Measurements from ENCODE around the gene NOL4L.
A peak's percentile ranks its signal among the peaks of the same experiment; 100 is the strongest.

The NOL4L gene

DNA sequence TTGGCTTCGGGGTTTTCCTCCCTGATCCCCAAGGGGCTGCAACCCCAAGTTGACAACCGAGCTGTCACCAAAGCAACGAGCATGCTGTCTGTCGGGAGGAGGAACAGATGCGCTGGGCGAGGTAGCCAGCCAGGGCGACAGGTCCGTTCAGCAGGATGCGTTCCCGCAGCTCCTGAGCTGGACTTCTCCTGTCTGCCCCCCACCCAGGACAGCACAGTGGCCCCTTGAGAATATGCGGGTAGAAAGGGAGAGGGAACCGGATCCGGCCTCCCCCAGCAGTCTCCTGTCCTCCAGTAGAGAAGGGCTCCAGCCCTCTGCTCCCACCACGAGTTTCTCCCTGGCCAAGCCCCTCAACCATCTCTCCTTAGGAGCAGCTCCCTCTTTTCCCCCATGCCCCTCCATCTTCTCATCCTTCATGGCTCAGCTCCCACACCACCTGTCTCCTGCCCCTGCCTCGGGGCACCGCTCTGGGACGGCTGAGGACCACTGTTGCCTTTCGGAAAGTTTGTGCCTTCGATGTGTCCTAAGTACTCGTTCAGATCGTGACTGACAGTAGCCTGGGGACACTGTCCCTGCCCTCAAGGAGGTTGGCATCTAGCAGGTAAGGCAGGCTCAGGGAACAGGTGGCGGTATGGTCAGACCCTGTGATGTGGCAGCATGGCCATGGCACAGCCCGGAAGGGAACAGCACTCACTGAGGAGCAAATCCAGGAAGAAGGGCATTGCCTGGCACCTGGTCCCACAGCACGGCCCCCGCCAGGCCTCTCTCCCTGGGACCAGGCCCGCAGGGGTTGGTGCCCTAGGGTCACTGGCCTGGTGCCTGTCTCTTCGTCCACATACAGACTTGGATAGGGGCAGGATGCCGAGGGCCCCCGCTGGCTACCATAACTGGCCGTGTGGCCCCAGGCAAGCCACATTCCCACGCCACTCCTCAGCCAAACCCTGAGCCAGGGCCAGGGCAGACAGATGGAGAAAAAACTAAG lies 130.7 kb downstream of the NOL4L start:
- DNase-seq = no peak

DNA sequence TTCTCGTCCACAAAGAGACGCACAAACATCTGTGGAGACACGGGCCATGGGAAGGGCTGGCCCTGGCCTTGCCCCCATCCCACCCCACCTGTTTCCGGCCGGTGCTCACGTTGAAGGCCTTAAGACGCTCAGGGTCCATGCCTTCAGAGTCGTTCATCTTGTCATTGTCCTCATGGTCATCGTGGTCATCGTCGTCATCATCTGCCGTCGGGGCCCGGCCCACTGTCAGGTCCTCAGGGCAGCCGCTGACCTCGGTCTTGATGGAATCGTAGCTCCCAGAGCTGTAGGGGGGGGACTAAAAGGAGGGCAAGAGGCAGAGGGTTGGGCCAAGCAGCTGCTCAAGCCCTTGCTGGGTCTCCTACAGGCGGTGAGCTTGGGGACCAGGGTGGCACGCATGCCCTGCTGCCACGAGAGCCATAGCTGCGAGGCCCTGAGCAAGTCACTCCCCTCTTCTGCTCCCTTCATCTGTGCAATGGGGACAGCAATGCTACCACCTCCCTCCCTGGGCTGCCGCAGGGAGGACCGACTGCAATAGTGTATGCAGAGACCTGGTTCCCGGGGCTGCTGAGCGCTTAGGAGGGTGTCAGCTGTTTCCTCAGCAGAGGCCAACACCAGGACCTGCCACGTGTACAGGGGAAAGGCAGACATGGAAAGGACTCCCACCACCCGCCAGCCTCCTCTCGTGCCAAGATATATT lies 131.5 kb downstream of the NOL4L start:
- DNase-seq = no peak

DNA sequence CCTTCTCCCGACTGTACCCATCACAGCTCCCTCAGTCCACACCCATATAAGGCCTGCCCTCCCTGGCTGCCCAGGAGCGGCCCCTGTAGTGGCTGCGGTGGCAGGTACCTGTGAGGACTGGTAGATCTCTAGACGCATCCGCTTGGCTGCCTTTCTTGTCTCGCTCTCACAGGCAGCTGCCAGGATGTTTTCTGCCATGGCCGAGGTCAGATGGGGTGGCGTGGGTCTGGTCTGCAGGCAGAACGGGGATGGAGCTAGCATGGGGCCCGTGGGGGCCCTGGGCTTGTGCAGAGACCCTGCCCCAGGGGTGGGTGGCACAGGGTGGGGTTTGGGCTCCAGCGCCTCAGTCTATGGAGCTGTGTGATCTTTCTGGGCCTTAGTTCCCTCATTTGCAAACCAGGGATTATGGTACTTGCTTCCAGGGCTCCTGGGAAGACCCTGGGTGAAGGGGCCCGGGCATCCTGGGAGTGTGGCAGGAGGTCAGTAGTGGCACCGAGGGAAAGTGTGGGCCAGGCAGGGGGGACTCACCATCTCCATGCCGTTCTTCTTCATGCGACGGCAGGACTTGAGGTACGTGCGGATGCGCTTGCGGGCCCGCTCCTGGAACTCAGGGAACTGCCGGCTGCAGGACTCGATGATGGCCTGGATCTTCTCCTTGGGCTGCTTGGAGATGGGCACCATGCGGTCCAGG lies 132.2 kb downstream of the NOL4L start:
- no peak for DNase-seq

- no peak for DNase-seq
These were observed 133.3 kb downstream of the NOL4L start for GRCh38 chr20:32451682-32452461.

DNA sequence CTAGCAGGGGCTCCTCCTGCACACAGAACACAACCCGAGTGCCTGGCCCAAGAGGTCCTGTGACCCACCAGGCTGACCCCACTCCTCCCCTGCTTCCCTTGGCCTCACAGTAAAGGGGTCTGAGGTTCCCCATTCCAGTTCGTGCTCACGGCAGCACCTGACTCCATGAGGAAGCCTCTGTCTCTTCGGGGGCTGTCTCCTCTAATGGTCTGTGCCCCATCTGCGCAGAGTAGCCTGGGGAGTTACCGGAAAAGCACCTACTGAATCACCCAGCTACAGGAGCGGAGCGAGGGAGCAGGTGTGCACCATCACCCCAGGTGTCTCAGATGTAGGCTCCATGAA lies 133.8 kb downstream of the NOL4L start:
- no peak for DNase-seq

DNA sequence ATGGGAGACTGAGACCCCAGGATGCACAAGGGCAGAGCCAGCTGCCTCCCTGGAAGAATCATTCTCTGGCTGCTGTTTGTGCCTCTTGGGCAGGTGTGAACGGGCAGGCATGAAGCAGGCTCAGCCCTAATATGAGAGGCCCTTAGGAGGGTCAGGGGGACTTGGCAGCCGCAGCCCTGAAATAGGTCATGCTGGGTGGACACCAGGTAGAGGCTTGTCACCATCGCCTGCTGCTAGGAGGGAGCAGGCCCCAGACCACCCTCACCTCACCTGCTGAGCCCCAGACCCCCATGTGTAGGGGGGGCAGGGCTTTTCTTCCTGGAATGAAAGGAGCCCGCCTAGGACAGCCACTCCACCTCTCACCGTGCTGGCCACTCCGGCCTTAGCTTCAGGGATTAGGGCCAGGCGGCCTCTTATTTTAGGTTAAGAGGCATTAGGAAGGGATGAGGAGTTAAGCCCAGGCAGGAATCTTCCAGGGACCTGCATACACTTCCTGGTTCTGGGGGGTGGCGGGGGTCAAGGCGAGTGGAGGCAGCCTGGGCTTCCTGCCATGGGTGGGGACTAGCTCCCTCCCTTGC lies 134.6 kb downstream of the NOL4L start:
- no peak for DNase-seq

GRCh38 chr20:32449890-32450401 lies 135.2 kb downstream of the NOL4L start:
- DNase-seq = no peak

DNA sequence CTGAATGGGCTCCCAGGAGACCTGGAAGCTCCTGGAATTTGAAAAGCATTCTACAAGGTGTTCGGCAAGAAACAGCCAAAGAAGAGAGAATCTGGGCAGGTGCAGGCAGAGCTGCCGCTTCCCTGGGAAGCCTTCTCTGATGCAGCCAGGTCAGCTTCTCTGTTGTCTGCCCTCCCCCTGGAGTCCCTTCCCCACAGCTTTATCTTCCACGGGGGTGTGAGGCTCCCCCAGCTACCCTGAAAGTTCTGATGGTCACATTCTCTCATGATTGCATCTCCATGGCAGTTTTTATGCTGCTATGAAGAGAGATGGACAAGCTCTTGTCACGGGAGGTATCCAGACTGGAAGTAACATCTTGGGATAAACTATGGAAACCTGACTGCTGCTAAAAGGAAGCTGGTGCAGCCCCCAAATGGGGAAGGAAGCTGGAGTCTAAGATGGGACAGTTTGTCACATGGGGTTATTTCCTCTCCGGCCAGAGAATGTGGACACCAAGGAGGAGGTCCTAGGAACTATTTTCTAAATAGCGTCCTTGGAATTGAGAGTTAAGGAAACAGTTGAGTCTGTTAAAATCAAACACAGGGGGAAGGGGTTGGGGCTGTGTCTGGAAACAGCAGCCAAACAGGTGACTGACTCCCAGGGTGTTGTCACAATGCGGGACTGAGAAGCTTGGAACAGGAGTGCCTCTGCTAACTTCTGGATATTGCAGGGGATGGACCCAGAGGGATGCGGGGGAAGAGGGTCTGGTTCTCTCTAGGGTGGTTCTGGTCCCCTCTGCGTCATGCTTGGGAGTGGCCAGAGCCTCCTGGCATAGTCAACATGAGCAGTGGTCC lies 135.9 kb downstream of the NOL4L start:
- no peak for DNase-seq

GRCh38 chr20:32448306-32449056 lies 136.7 kb downstream of the NOL4L start:
- no peak for DNase-seq

GRCh38 chr20:32447136-32448027 lies 137.8 kb downstream of the NOL4L start:
- no peak for DNase-seq

GRCh38 chr20:32446301-32447100 lies 138.6 kb downstream of the NOL4L start:
- DNase-seq = no peak

DNA sequence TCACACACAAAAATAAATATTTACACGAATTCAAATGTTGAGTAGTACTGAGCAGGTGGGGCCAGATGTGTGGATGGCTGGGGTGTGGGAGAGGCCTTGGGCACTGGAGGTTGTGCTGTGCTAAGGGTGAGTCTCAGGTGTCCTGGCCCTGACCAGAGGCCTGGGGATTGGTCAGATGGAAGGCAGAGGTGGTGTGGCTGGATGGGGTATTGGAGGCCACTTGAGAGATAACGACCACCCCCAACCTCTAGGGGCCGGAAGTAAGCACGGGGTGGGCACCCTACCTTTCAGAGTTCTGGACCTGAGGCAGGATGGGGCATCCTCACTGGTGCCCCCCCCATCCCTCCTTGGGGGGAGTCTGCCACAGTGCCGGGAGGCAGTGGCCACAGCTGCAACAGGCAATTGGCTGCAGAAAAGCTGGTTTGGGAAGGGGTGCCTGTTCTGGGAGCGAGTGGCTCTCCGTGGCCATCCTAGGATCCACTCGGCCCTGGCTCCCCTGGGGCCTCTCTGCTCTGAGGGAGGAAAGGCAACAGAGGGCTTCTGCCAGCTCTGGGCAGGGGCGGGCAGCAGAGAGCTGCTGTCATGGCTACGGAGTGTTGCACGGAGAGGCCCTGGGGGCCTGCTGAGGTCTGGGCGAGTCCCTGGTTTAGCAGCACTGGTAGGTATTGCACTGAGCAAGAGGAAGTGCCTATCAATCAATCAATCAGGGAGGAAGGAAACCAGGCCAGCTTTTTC lies 139.4 kb downstream of the NOL4L start:
- peak; percentile 84 for DNase-seq

- DNase-seq = peak; percentile 33
These were observed 140.5 kb downstream of the NOL4L start for GRCh38 chr20:32444474-32445220.

- DNase-seq = peak; percentile 56
These were observed 141.7 kb downstream of the NOL4L start for GRCh38 chr20:32443386-32443974.

DNA sequence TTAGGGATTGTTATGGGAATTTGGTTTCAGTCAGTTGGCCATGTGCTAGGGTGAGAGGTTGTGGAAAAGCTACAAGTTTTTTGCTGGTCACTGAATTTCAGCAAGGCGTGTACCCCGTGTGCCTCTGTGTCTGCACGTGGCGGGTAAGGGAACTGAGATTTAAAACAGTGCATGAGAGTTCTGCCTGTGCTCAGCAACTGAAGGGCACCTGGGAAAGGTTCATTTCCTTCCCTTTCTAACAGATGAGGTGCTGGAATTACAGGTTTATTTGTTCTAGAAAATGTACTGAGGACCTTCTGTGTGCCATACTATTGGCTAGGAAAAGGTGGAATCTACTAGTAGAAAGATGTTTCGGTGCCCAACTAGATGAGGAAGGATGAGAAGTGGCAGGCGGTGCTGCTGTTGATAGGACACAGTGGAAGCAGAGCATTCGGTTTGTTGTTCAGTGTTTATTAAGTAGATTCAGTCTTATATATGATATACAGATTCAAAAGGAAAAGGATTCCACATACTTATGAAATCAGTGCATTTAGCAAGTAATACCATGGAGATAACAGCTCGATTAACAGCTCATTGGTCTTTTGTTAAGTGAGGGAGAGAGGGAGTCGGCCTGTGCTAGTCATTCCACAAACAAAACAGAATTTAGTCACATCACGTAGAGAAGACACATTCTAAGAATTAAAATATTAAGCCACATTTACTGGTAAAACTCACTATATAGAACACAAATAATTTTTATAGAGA lies 142.3 kb downstream of the NOL4L start:
- DNase-seq = peak; percentile 24

GRCh38 chr20:32441638-32442037 lies 143.5 kb downstream of the NOL4L start:
- peak; percentile 59 for DNase-seq

All from islet precursor cell (in vitro differentiated cells).